Thyroid gland (tissue), 4 donors: ENCODE results near the gene FASLG. TPM values are rescaled to one million over a fixed set of nuclear protein-coding genes. Genes with fewer than 3 reads are reported as not detected.

Experiments used
- DNase-seq, 2 donors: peaks; one replicate each; pipeline ENCODE4 v3.0.0-alpha.2; 2019
- H3K27ac ChIP-seq, 3 donors: fragments of 200-600 bp; sonication (generic); 1 replicate in 2 of 3; 2 replicates in 1 of 3; pipeline ENCODE4 v1.5.1; 2016 to 2019; ENCODE audit warnings: mild to moderate bottlenecking in 1 of 3, moderate library complexity in 1 of 3
- H3K27me3 ChIP-seq: fragments of 200-600 bp; sonication (generic); one replicate; pipeline ENCODE4 v1.5.1; 2019
- H3K36me3 ChIP-seq, 2 donors: fragments of 200-600 bp; sonication (generic); one replicate each; pipeline ENCODE4 v1.5.1; 2016 to 2019
- H3K4me1 ChIP-seq, 2 donors: fragments of 200-600 bp; sonication (generic); one replicate each; pipeline ENCODE4 v1.5.1; 2017 to 2019
- H3K4me3 ChIP-seq, 3 donors: fragments of 200-600 bp; sonication (generic); replicated peaks in 1 of 3; 1 replicate in 2 of 3; 2 replicates in 1 of 3; pipeline ENCODE4 v1.5.1; 2016; ENCODE audit warnings: mild to moderate bottlenecking in 1 of 3
- H3K9me3 ChIP-seq: fragments of 200-600 bp; sonication (generic); one replicate; pipeline ENCODE4 v1.5.1; 2017
- CTCF ChIP-seq, 6 experiments: fragments of 200-600 bp in 3 of 6; fragments of 450-650 bp in 3 of 6; sonication (generic) in 3 of 6; IDR thresholded peaks; one replicate each; pipeline ENCODE4 v1.5.1; 2016 to 2019; ENCODE audit warnings: antibody characterized with exemption in 6 of 6, mild to moderate bottlenecking in 2 of 6, inconsistent platforms in 1 of 6, moderate library complexity in 1 of 6
- POLR2A ChIP-seq, 2 donors: fragments of 450-650 bp; IDR thresholded peaks; one replicate each; pipeline ENCODE4 v1.6.1; 2017; ENCODE audit warnings: antibody characterized with exemption in 2 of 2, mild to moderate bottlenecking in 2 of 2, moderate library complexity in 1 of 2
- WGBS, 2 donors: methylation state at CpG; one replicate each; pipeline ENCODE4 v1.1.5; 2017; 5-methylcytosine and 5-hydroxymethylcytosine counted together
- intact Hi-C: fragments of 100-400 bp; cut with DNase I; formaldehyde crosslinking; loops from one replicate; pipeline ENCODE4 v1.15.1; 2023
- total RNA-seq, 4 donors: library from RNA; depleted of rRNA; stranded (reverse); fragments of >200 nt; gene quantifications; one replicate each; pipeline ENCODE4 v1.2.3, GENCODE V29; 2016

Gene FASLG
- total RNA-seq, 4 donors from 2014 or later, result 0.33 to 0.73 TPM; not detected in 2

GRCh38 chr1:172661107-172661506 lies 2.2 kb downstream of the FASLG start:
- H3K4me1 ChIP-seq, result no peaks in the 10 kb centered on the region
- no peaks in the 10 kb centered on the region for H3K9me3 ChIP-seq
- no peak for DNase-seq
- H3K4me3 ChIP-seq, result no peak overlapping the region
- no peaks in the 10 kb centered on the region for H3K36me3 ChIP-seq
- H3K27me3 ChIP-seq, result no peaks in the 10 kb centered on the region
- H3K27ac ChIP-seq, result no peak overlapping the region
- no peak for TF ChIP-seq CTCF (IDR thresholded peaks at IDR 0.05)
- intact Hi-C loops, result no loop called here
- 72 to 83% methylated on average over 3 of the region's 3 CpGs for WGBS, 2 donors

- Histone ChIP-seq H3K9me3 (no peaks in the 10 kb centered on the region), H3K27ac (no peak overlapping the region), H3K27me3 (no peaks in the 10 kb centered on the region), H3K4me1 (no peaks in the 10 kb centered on the region), H3K36me3 (no peaks in the 10 kb centered on the region), H3K4me3 (no peak overlapping the region)
- no peak for TF ChIP-seq POLR2A (IDR thresholded peaks at IDR 0.05)
- TF ChIP-seq CTCF (IDR thresholded peaks at IDR 0.05), result no peak
- intact Hi-C loops, result no loop called here
- 35 to 43% methylated on average over 14 of the region's 14 CpGs for WGBS, 2 donors
- DNase-seq, result peak; percentile 9 to 34
Observed at GRCh38 chr1:172662464-172663109, 3.7 kb downstream of the FASLG start.

- intact Hi-C loops, result no loop called here
- no peak overlapping the region for H3K4me3 ChIP-seq
- H3K4me1 ChIP-seq, result no peaks in the 10 kb centered on the region
- 88 to 91% methylated on average over 3 of the region's 3 CpGs for WGBS, 2 donors
- no peaks in the 10 kb centered on the region for H3K9me3 ChIP-seq
- no peak for DNase-seq
- H3K27me3 ChIP-seq, result no peaks in the 10 kb centered on the region
- no peaks in the 10 kb centered on the region for H3K36me3 ChIP-seq
- TF ChIP-seq CTCF (IDR thresholded peaks at IDR 0.05) (no peak), POLR2A (IDR thresholded peaks at IDR 0.05) (no peak)
- no peak overlapping the region for H3K27ac ChIP-seq
Observed at GRCh38 chr1:172663732-172664131, 4.8 kb downstream of the FASLG start.

GRCh38 chr1:172668097-172668496 lies 9.2 kb downstream of the FASLG start:
- 87 to 88% methylated on average over 3 of the region's 3 CpGs for WGBS, 2 donors
- TF ChIP-seq CTCF (IDR thresholded peaks at IDR 0.05) (no peak), POLR2A (IDR thresholded peaks at IDR 0.05) (no peak)
- no peaks in the 10 kb centered on the region for H3K27me3 ChIP-seq

GRCh38 chr1:172669011-172669410 lies 10.1 kb downstream of the FASLG start:
- DNase-seq, result no peak
- intact Hi-C loops, result no loop called here
- 93 to 95% methylated on average over 3 of the region's 3 CpGs for WGBS, 2 donors
- Histone ChIP-seq H3K36me3 (no peaks in the 10 kb centered on the region), H3K9me3 (no peaks in the 10 kb centered on the region), H3K4me1 (no peaks in the 10 kb centered on the region), H3K27me3 (no peaks in the 10 kb centered on the region), H3K27ac (no peak overlapping the region), H3K4me3 (no peak overlapping the region)
- TF ChIP-seq CTCF (IDR thresholded peaks at IDR 0.05) (no peak), POLR2A (IDR thresholded peaks at IDR 0.05) (no peak)

More at GRCh38 chr1:172668097-172668496, 9.2 kb downstream of the FASLG start:
- Histone ChIP-seq H3K9me3 (no peaks in the 10 kb centered on the region), H3K27ac (no peak overlapping the region), H3K36me3 (no peaks in the 10 kb centered on the region), H3K4me3 (no peak overlapping the region), H3K4me1 (no peaks in the 10 kb centered on the region)
- DNase-seq, result no peak
- intact Hi-C loops, result no loop called here
